Parathyroid adenoma (tissue), 2 donors: Measurements from ENCODE around the gene TGFBR3.
A peak's percentile ranks its signal among the peaks of the same experiment; 100 is the strongest.

Experiments used
- H2AFZ ChIP-seq: fragments of 300-600 bp; sonication (generic); one replicate; pipeline ENCODE4 v1.7.0; 2017; ENCODE audit warnings: antibody characterized with exemption, mild to moderate bottlenecking
- H3K27ac ChIP-seq: fragments of 300-600 bp; sonication (generic); one replicate; pipeline ENCODE4 v1.7.0; 2017
- H3K27me3 ChIP-seq: fragments of 300-600 bp; sonication (generic); one replicate; pipeline ENCODE4 v1.7.0; 2017; ENCODE audit warnings: low read length; ENCODE audit not compliant: control insufficient read depth, insufficient read depth
- H3K36me3 ChIP-seq: fragments of 300-600 bp; sonication (generic); one replicate; pipeline ENCODE4 v1.7.0; 2017; ENCODE audit warnings: low read length; ENCODE audit not compliant: control insufficient read depth, insufficient read depth
- H3K4me1 ChIP-seq: fragments of 300-600 bp; sonication (generic); one replicate; pipeline ENCODE4 v1.7.0; 2017; ENCODE audit warnings: control low read depth
- H3K4me2 ChIP-seq: fragments of 300-600 bp; sonication (generic); one replicate; pipeline ENCODE4 v1.7.0; 2017; ENCODE audit warnings: low read length
- H3K4me3 ChIP-seq: fragments of 300-600 bp; sonication (generic); one replicate; pipeline ENCODE4 v1.7.0; 2017; ENCODE audit warnings: low read depth, low read length
- H3K79me2 ChIP-seq: fragments of 300-600 bp; sonication (generic); one replicate; pipeline ENCODE4 v1.7.0; 2017; ENCODE audit warnings: control low read depth
- H3K9ac ChIP-seq: fragments of 300-600 bp; sonication (generic); one replicate; pipeline ENCODE4 v1.7.0; 2017; ENCODE audit warnings: mild to moderate bottlenecking
- H3K9me3 ChIP-seq: fragments of 300-600 bp; sonication (generic); one replicate; pipeline ENCODE4 v1.7.0; 2017; ENCODE audit warnings: low read length; ENCODE audit not compliant: control insufficient read depth
- CTCF ChIP-seq: fragments of 300-600 bp; sonication (generic); IDR thresholded peaks from one replicate; pipeline ENCODE4 v1.7.0; 2017; ENCODE audit warnings: antibody characterized with exemption, mild to moderate bottlenecking
- donor health status: primary hyperparathyroidism.

Gene TGFBR3

GRCh38 chr1:91744953-91745639, 140.9 kb downstream of the TGFBR3 start:
- peak; percentile 27 for TF ChIP-seq CTCF
- peak overlapping the region; percentile 24 for H3K27ac ChIP-seq

GRCh38 chr1:91742848-91743292, 143.1 kb downstream of the TGFBR3 start:
- Histone ChIP-seq H3K79me2 (no peaks in the 10 kb centered on the region), H3K9ac (no peak overlapping the region), H3K9me3 (no peaks in the 10 kb centered on the region), H2AFZ (no peak overlapping the region), H3K27ac (no peak overlapping the region), H3K4me2 (no peak overlapping the region), H3K36me3 (no peaks in the 10 kb centered on the region), H3K27me3 (no peaks in the 10 kb centered on the region), H3K4me3 (no peak overlapping the region), H3K4me1 (peaks cover 4% of the 10 kb centered on the region)
- no peak for TF ChIP-seq CTCF

More at GRCh38 chr1:91744953-91745639, 140.9 kb downstream of the TGFBR3 start:
- H3K4me2 ChIP-seq, result no peak overlapping the region
- no peak overlapping the region for H3K9ac ChIP-seq
- H3K9me3 ChIP-seq, result no peaks in the 10 kb centered on the region
- no peaks in the 10 kb centered on the region for H3K27me3 ChIP-seq
- peak overlapping the region; percentile 47 for H2AFZ ChIP-seq
- peaks cover 17% of the 10 kb centered on the region for H3K4me1 ChIP-seq
- no peaks in the 10 kb centered on the region for H3K79me2 ChIP-seq
- no peaks in the 10 kb centered on the region for H3K36me3 ChIP-seq
- no peak overlapping the region for H3K4me3 ChIP-seq

GRCh38 chr1:91741906-91742305, 144.0 kb downstream of the TGFBR3 start:
- H3K27me3 ChIP-seq, result no peaks in the 10 kb centered on the region
- TF ChIP-seq CTCF, result no peak
- no peaks in the 10 kb centered on the region for H3K36me3 ChIP-seq
- H2AFZ ChIP-seq, result no peak overlapping the region
- H3K4me3 ChIP-seq, result no peak overlapping the region
- no peaks in the 10 kb centered on the region for H3K9me3 ChIP-seq
- peaks cover 4% of the 10 kb centered on the region for H3K4me1 ChIP-seq
- H3K27ac ChIP-seq, result no peak overlapping the region
- no peak overlapping the region for H3K4me2 ChIP-seq
- H3K79me2 ChIP-seq, result no peaks in the 10 kb centered on the region
- no peak overlapping the region for H3K9ac ChIP-seq

GRCh38 chr1:91741301-91741700, 144.7 kb downstream of the TGFBR3 start:
- Histone ChIP-seq H2AFZ (no peak overlapping the region), H3K9ac (no peak overlapping the region), H3K27ac (no peak overlapping the region), H3K79me2 (no peaks in the 10 kb centered on the region), H3K9me3 (no peaks in the 10 kb centered on the region), H3K36me3 (no peaks in the 10 kb centered on the region), H3K4me2 (no peak overlapping the region), H3K4me3 (no peak overlapping the region), H3K4me1 (peaks cover 4% of the 10 kb centered on the region), H3K27me3 (no peaks in the 10 kb centered on the region)
- no peak for TF ChIP-seq CTCF

- H3K9ac ChIP-seq, result no peak overlapping the region
- TF ChIP-seq CTCF, result no peak
These were observed 148.3 kb downstream of the TGFBR3 start for GRCh38 chr1:91737650-91738049.

More at GRCh38 chr1:91737650-91738049, 148.3 kb downstream of the TGFBR3 start:
- Histone ChIP-seq H3K4me2 (no peak overlapping the region), H2AFZ (no peak overlapping the region), H3K79me2 (no peaks in the 10 kb centered on the region), H3K27ac (no peak overlapping the region), H3K9me3 (no peaks in the 10 kb centered on the region), H3K36me3 (no peaks in the 10 kb centered on the region), H3K4me3 (no peak overlapping the region), H3K27me3 (no peaks in the 10 kb centered on the region), H3K4me1 (no peaks in the 10 kb centered on the region)
